ENCODE results near the gene RIOX2.
"Not testable (repeated sequence)": the region's sequence is repeated elsewhere in the genome, so short reads cannot be mapped to it uniquely, and the experiment has no call there.

- not testable (repeated sequence) for TF ChIP-seq CTCF (IDR thresholded peaks at IDR 0.05; ENCODE audit: low read length); EZH2 (IDR thresholded peaks at IDR 0.05; ENCODE audit: borderline replicate concordance, low read length)
Measured at GRCh38 chr3:97910236-97910831, 61.9 kb downstream of the RIOX2 start.

Measured in OCI-LY1 (cell line).